Measurements from ENCODE around the gene CHRNB1. TPM values are rescaled to one million over a fixed set of nuclear protein-coding genes. Genes with fewer than 3 reads are reported as not detected.

The CHRNB1 gene, protein sequence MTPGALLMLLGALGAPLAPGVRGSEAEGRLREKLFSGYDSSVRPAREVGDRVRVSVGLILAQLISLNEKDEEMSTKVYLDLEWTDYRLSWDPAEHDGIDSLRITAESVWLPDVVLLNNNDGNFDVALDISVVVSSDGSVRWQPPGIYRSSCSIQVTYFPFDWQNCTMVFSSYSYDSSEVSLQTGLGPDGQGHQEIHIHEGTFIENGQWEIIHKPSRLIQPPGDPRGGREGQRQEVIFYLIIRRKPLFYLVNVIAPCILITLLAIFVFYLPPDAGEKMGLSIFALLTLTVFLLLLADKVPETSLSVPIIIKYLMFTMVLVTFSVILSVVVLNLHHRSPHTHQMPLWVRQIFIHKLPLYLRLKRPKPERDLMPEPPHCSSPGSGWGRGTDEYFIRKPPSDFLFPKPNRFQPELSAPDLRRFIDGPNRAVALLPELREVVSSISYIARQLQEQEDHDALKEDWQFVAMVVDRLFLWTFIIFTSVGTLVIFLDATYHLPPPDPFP
- total RNA-seq (ENCODE audit: low replicate concordance) = 4.7 and 6.1 TPM in 2 replicates

DNA sequence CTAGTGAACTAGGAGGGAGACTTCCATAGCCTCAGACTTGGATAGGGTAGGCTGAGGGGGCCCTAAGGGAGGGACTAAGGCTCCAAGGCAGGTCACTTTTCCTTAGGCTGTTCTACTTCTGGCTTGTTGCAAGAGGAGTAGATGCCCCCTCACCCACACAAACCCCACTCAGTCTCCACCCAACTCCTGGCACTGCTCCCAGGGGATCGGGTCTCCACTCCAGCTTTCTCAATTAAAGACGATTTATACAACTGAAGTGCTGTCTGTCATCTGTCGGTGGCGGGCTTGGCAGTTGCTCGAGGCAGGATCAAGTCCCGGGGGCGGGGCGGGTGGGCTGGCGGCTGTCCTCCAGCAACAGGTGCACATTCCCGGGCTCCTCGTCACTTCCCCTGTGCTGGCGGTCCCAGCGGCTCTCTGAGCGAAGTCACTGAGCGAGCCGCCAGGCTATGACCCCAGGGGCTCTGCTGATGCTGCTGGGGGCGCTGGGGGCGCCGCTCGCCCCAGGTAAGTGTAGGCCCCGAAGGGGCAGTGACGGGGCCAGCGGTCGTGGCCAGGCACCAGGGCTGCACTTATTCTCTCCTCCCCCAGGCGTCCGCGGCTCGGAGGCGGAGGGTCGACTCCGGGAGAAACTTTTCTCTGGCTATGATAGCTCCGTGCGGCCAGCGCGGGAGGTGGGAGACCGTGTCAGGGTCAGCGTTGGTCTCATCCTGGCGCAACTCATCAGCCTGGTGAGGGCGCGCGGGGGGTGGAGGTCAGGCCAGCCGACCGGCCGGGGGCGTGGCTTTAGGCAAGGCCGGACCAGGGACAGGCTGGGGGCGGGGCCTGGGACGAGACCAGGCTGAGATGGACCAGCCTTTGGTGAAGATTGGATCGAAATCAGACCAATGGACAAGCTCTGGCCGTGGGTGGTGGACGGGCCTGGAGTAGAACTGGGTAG lies at the start of gene CHRNB1:
TSS of gene CHRNB1 (plus strand) at position 380 of the 937 bp plus-strand sequence. CDS start at position 447, 67 bp downstream.
- H3K4me3 ChIP-seq (ENCODE audit: low read depth, low read length) = peak within 1 kb of the TSS; percentile 33
- TF ChIP-seq, protein P1, sequence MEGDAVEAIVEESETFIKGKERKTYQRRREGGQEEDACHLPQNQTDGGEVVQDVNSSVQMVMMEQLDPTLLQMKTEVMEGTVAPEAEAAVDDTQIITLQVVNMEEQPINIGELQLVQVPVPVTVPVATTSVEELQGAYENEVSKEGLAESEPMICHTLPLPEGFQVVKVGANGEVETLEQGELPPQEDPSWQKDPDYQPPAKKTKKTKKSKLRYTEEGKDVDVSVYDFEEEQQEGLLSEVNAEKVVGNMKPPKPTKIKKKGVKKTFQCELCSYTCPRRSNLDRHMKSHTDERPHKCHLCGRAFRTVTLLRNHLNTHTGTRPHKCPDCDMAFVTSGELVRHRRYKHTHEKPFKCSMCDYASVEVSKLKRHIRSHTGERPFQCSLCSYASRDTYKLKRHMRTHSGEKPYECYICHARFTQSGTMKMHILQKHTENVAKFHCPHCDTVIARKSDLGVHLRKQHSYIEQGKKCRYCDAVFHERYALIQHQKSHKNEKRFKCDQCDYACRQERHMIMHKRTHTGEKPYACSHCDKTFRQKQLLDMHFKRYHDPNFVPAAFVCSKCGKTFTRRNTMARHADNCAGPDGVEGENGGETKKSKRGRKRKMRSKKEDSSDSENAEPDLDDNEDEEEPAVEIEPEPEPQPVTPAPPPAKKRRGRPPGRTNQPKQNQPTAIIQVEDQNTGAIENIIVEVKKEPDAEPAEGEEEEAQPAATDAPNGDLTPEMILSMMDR (IDR thresholded peaks at IDR 0.05; ENCODE audit: insufficient read depth, low read length) = no peak
- DNase-seq (ENCODE audit: low read depth) = no peak

DNA sequence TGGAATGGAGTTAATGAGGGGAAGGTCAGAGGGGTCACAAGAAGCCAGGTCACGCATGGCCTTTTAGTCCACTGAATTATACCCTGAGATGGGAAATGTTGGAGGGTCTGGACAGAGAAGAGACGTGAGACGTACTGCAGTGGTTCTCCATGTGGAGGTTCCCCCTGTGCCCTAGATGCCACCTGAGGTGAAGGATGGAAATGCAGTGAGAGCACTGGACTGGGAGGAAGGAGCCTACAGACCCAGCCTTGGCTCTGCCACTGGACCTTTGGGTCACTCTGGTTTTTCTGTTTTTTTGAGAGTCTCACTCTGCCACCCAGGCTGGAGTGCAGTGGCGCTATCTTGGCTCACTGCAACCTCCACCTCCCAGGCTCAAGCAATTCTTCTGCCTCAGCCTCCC lies 48.7 kb upstream of the CHRNB1 start:
- H3K4me3 ChIP-seq (ENCODE audit: low read depth, low read length) = no peak overlapping the region
- no peak for DNase-seq (ENCODE audit: low read depth)
- TF ChIP-seq, protein P1 (IDR thresholded peaks at IDR 0.05; ENCODE audit: insufficient read depth, low read length) = no peak

DNA sequence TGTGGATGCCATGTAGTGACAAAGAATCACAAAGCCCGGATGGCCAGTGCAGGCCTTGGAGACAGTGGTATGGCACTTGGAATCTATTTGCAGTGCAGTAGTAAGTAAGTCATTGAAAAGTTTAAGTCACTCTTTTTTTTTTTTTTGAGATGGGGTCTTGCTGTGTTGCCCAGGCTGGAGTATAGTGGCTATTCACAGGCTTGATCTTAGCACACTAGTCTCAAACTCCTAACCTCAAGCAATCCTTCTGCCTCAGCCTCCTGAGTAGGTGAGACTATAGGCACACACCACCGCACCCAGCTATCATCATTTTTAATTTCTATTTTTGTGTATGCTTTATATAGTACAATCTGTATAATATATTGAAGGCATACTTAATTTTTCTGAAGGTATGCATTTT lies 46.2 kb upstream of the CHRNB1 start:
- TF ChIP-seq, protein P1 (IDR thresholded peaks at IDR 0.05; ENCODE audit: insufficient read depth, low read length) = no peak
- no peak overlapping the region for H3K4me3 ChIP-seq (ENCODE audit: low read depth, low read length)
- no peak for DNase-seq (ENCODE audit: low read depth)

- peak overlapping the region; percentile 83 for H3K4me3 ChIP-seq (ENCODE audit: low read depth, low read length)
- DNase-seq (ENCODE audit: low read depth) = no peak
- TF ChIP-seq, protein P1 (IDR thresholded peaks at IDR 0.05; ENCODE audit: insufficient read depth, low read length) = no peak
Measured at GRCh38 chr17:7403043-7403726, 41.7 kb upstream of the CHRNB1 start.

- DNase-seq (ENCODE audit: low read depth) = no peak
- TF ChIP-seq, protein P1 (IDR thresholded peaks at IDR 0.05; ENCODE audit: insufficient read depth, low read length) = no peak
Measured at GRCh38 chr17:7403727-7403976, 41.2 kb upstream of the CHRNB1 start.

DNA sequence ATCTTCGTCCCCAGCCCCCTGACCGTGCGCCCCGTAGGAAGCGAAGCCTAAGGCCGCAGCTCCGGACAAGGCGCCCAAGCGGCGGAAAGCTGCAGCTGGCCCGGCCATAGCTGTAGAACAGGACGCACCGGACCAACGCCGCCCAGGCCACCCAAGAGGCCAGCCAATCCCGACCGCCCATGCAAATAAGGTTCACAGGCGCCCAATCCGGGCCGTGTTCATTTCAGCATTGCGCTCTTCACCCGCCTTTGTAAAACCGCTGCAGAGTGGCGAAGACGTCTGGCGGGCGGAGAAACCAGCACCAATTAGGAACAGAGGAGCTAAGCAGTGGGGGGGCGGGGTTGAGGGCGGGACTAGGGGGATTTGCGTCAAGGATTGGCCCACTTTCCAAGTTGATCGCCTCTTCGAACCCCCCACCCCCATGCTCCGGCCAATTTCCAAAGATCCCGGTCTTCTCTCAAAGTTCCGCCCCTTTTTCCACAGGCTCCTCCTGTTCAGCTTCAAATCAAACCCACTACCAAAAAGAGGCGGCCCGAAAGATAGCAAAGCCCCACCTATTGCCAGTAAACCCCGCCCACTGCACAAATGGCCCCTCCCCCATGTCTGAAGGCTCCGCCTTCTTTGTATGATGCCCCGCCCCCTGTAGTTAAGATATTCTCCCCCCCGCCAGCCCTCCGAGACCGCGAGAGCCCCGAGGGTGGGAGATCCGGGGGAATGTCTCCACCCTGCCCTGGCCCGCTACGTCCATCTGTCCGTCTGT lies 40.7 kb upstream of the CHRNB1 start, which contains the start of gene TMEM256:
TSS of gene TMEM256 (minus strand) at position 121 of the 760 bp plus-strand sequence. CDS start at position 108, 13 bp downstream.
- TF ChIP-seq, protein P1 (IDR thresholded peaks at IDR 0.05; ENCODE audit: insufficient read depth, low read length) = peak; percentile 11
- peak within 1 kb of the TSS; percentile 83 for H3K4me3 ChIP-seq (ENCODE audit: low read depth, low read length)
- peak; percentile 99 for DNase-seq (ENCODE audit: low read depth)

More at GRCh38 chr17:7403727-7403976, 41.2 kb upstream of the CHRNB1 start:
- H3K4me3 ChIP-seq (ENCODE audit: low read depth, low read length) = peak overlapping the region; percentile 83

Measured in fibroblast of the aortic adventitia (primary cell).